ENCODE data around the gene SORCS3. TPM values are rescaled to one million over a fixed set of nuclear protein-coding genes. Genes with fewer than 3 reads are reported as not detected.

SORCS3 gene
- total and polyA plus RNA-seq, 4 donors, result 0.14 TPM; not detected in 3

DNA sequence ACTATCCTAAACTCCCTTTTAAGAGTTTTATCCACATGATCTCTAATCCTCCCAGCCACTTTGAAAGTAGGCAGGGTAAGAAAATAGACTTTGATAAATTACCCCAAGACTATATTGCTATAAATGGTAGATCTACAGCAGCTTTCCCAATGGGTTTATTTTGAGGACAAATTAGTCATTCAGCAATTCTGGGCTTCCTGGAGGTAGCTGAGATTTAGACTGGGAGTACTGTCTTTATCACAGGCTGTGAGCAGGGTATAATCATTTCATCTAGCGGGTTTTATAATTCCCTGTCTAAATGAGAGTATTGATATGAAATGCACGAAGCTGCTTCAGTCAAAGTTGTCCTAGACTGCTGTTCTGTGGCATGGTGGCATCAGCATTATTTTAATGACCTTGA, 279.4 kb downstream of the SORCS3 start:
- 88 to 90% methylated on average over 2 of the region's 2 CpGs for WGBS, 2 donors
- TF ChIP-seq CTCF (IDR thresholded peaks at IDR 0.05; ENCODE audit: control extremely low read depth, extremely low read depth), result no peak
- H3K9me3 ChIP-seq (ENCODE audit: control insufficient read depth in 4 of 4, insufficient read depth in 3 of 4, low read length in 3 of 4), result peaks cover 0 to 2% (median 0%) of the 10 kb centered on the region in 4 donors

DNA sequence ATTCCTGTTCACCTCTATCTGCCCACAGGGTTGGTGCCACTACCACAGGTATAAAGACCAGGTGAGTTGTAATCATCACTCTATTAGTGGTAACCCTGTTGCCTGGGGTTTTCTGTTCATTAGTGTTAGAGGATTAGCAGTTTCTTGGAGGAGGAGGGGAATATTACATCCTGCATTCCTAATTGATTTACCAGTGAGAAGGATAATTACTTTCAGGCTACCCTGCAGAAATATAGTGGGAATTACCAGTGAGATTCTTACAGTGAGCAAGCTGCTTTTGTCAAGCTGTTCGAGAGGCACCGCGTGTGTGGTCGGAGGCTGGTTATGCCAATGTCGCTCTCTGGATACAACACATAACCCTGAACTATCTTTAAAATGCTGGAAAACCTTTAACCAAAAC, 280.7 kb downstream of the SORCS3 start:
- peaks cover 0 to 2% (median 0%) of the 10 kb centered on the region in 4 donors for H3K9me3 ChIP-seq (ENCODE audit: control insufficient read depth in 4 of 4, insufficient read depth in 3 of 4, low read length in 3 of 4)
- H3K4me1 ChIP-seq (ENCODE audit: control insufficient read depth in 5 of 5, insufficient read depth in 5 of 5, low read length in 5 of 5), result no peaks in the 10 kb centered on the region
- ATAC-seq (ENCODE audit: insufficient read depth, low FRiP score) (no peak), DNase-seq (no peak)
- 87 to 89% methylated on average over 5 of the region's 5 CpGs for WGBS, 2 donors
- H3K36me3 ChIP-seq (ENCODE audit: control insufficient read depth in 4 of 4, insufficient read depth in 4 of 4, low read length in 4 of 4), result no peaks in the 10 kb centered on the region
- no peak for TF ChIP-seq CTCF (IDR thresholded peaks at IDR 0.05; ENCODE audit: control extremely low read depth, extremely low read depth)
- H3K9ac ChIP-seq (ENCODE audit: insufficient read depth in 1 of 2, low read length in 2 of 2), result no peak overlapping the region
- no peaks in the 10 kb centered on the region for H3K27me3 ChIP-seq (ENCODE audit: control insufficient read depth in 3 of 3, insufficient read depth in 3 of 3, low read length in 2 of 3)
- H3K27ac ChIP-seq (ENCODE audit: low read depth in 1 of 2, low read length in 1 of 2), result no peak overlapping the region
- H3K4me3 ChIP-seq, result no peak overlapping the region

More for the DNA sequence above, 279.4 kb downstream of the SORCS3 start:
- Histone ChIP-seq H3K27ac (ENCODE audit: low read depth in 1 of 2, low read length in 1 of 2) (no peak overlapping the region), H3K4me1 (ENCODE audit: control insufficient read depth in 5 of 5, insufficient read depth in 5 of 5, low read length in 5 of 5) (no peaks in the 10 kb centered on the region), H3K27me3 (ENCODE audit: control insufficient read depth in 3 of 3, insufficient read depth in 3 of 3, low read length in 2 of 3) (no peaks in the 10 kb centered on the region), H3K4me3 (no peak overlapping the region), H3K36me3 (ENCODE audit: control insufficient read depth in 4 of 4, insufficient read depth in 4 of 4, low read length in 4 of 4) (no peaks in the 10 kb centered on the region), H3K9ac (ENCODE audit: insufficient read depth in 1 of 2, low read length in 2 of 2) (no peak overlapping the region)
- DNase-seq (no peak), ATAC-seq (ENCODE audit: insufficient read depth, low FRiP score) (no peak)

GRCh38 chr10:104922810-104923209, 281.7 kb downstream of the SORCS3 start:
- H3K27ac ChIP-seq (ENCODE audit: low read depth in 1 of 2, low read length in 1 of 2), result no peak overlapping the region
- no peak overlapping the region for H3K4me3 ChIP-seq
- TF ChIP-seq CTCF (IDR thresholded peaks at IDR 0.05; ENCODE audit: control extremely low read depth, extremely low read depth), result no peak
- H3K27me3 ChIP-seq (ENCODE audit: control insufficient read depth in 3 of 3, insufficient read depth in 3 of 3, low read length in 2 of 3), result no peaks in the 10 kb centered on the region
- no peak for DNase-seq
- H3K9me3 ChIP-seq (ENCODE audit: control insufficient read depth in 4 of 4, insufficient read depth in 3 of 4, low read length in 3 of 4), result peaks cover 0 to 2% (median 0%) of the 10 kb centered on the region in 4 donors
- no peaks in the 10 kb centered on the region for H3K4me1 ChIP-seq (ENCODE audit: control insufficient read depth in 5 of 5, insufficient read depth in 5 of 5, low read length in 5 of 5)
- ATAC-seq (ENCODE audit: insufficient read depth, low FRiP score), result no peak
- WGBS, 2 donors, result 72 to 78% methylated on average over 3 of the region's 3 CpGs
- H3K9ac ChIP-seq (ENCODE audit: insufficient read depth in 1 of 2, low read length in 2 of 2), result no peak overlapping the region
- no peaks in the 10 kb centered on the region for H3K36me3 ChIP-seq (ENCODE audit: control insufficient read depth in 4 of 4, insufficient read depth in 4 of 4, low read length in 4 of 4)

- no peaks in the 10 kb centered on the region for H3K27me3 ChIP-seq (ENCODE audit: control insufficient read depth in 3 of 3, insufficient read depth in 3 of 3, low read length in 2 of 3)
- no peak for TF ChIP-seq CTCF (IDR thresholded peaks at IDR 0.05; ENCODE audit: control extremely low read depth, extremely low read depth)
- no peaks in the 10 kb centered on the region for H3K36me3 ChIP-seq (ENCODE audit: control insufficient read depth in 4 of 4, insufficient read depth in 4 of 4, low read length in 4 of 4)
- peaks cover 0 to under 1% (median 0%) of the 10 kb centered on the region in 4 donors for H3K9me3 ChIP-seq (ENCODE audit: control insufficient read depth in 4 of 4, insufficient read depth in 3 of 4, low read length in 3 of 4)
- no peaks in the 10 kb centered on the region for H3K4me1 ChIP-seq (ENCODE audit: control insufficient read depth in 5 of 5, insufficient read depth in 5 of 5, low read length in 5 of 5)
- ATAC-seq (ENCODE audit: insufficient read depth, low FRiP score), result no peak
- 84 to 86% methylated on average over 3 of the region's 3 CpGs for WGBS, 2 donors
- no peak overlapping the region for H3K9ac ChIP-seq (ENCODE audit: insufficient read depth in 1 of 2, low read length in 2 of 2)
- DNase-seq, result no peak
- no peak overlapping the region for H3K4me3 ChIP-seq
- H3K27ac ChIP-seq (ENCODE audit: low read depth in 1 of 2, low read length in 1 of 2), result no peak overlapping the region
Observed at GRCh38 chr10:104923501-104923900, 282.4 kb downstream of the SORCS3 start.

All from lung (tissue), 12 donors.